ENCODE measurements around the gene ROR1.

Gene ROR1

DNA sequence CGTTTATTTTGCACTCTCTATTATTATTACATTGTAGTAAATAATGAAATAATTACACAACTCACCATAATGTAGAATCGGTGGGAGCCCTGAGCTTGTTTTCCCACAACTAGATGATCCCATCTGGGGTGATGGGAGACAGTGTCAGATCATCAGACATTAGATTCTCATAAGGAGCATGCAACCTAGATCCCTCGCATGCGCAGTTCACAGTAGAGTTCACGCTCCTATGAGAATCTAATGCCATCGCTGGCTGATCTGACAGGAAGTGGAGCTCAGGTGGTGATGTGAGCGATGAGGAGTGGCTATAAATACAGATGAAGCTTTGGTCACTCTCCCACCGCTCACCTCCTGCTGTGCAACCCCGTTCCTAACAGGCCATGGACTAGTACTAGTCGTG lies 112.1 kb downstream of the ROR1 start:
- DNase-seq (ENCODE audit: low read depth): no peak

DNA sequence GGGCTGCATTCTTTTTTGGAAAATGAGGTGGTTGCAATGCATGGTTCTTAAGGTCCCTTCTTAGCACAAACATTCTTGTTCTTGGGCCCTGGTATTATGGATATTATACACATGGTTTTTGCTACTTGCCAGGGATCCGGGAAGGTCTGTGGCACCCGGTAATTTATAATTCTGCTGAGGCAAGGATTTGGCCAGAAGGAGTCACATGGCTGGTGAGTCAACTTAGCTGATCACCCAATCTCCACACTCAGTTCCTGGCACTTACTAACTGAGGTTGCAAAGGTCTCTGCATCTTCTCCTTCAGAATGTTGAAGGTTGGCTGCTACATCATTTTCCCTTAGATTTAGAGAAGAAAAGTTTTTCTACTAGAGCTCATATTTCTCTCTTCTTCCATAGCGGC lies 112.5 kb downstream of the ROR1 start:
- DNase-seq (ENCODE audit: low read depth): no peak

DNA sequence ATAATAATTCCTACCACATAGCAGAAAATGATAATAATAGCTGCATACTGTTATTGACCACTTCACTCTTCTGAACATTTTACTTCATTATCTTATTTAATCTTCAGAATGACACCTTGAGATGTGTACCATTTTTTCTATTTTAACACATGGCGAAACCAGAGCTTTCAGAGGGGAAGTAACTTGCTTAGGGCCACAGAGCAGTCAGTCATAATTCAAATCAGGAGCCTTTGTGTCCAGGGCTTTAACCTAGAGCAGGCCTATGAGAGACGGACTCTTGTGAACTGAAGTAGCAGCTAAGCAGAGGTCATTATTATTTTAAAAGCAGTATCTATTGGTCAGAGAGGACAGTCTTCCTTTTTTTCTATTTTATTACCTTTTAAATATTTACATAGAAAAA lies 114.0 kb downstream of the ROR1 start:
- no peak for DNase-seq (ENCODE audit: low read depth)

GRCh38 chr1:63888984-63889383 lies 115.2 kb downstream of the ROR1 start:
- DNase-seq (ENCODE audit: low read depth): no peak

DNA sequence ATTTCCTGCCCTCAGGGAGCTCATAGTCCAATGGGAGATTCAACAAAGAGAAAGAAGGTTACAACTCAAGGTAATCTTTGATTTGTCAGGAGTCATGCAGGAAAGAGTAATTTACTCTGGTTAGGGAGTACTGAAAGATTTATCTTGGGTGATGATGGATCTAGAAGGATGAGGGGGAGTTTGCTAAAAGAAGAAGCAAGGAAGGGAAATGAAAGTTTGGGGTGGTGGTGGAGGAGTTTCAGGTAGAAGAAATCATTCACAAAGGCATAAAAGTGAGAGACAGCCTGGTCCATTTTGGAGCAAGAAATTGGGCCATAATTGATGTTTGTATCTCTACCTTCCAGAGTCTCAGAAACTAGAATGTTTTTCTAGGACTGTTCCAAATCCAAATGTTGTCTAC lies 116.7 kb downstream of the ROR1 start:
- DNase-seq (ENCODE audit: low read depth): no peak

- no peak for DNase-seq (ENCODE audit: low read depth)
These were observed 117.4 kb downstream of the ROR1 start for GRCh38 chr1:63891060-63891690.

DNA sequence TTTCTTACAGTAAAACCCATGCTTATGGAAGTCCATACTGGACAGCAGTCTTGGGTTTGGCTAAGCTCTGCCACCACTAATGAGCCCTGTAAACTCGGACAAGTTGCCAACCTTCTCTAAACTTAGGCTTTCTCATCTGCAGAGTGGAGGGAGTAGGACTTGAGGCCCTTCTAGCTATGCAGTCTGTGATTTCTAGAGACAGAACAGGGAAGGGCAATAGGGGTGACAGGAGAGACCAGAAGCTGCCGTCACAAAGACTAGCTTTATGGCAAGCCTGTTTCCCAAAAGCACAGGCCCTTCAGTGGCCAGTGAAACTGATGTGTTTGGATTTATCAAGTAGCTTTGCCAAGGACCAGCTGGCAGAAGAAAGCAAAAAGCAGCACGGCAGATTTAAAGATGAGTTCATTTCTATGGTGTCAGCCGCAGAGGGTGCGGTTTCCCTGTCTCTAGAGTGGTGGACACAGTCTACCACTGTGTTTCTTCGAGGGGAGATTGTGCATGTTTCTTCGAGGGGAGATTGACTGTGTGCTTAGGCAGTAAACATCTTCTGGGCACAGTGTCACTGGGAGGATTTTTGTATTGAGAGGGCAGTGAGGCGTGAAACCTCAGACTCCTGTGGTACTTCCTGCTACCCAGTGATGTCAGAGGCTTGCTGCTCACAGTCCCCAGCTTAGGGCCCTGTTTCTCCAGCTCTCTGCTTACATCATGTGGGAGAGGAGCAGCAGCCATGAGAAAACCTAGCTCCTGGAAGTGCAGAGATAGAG lies 119.0 kb downstream of the ROR1 start:
- DNase-seq (ENCODE audit: low read depth): no peak

DNA sequence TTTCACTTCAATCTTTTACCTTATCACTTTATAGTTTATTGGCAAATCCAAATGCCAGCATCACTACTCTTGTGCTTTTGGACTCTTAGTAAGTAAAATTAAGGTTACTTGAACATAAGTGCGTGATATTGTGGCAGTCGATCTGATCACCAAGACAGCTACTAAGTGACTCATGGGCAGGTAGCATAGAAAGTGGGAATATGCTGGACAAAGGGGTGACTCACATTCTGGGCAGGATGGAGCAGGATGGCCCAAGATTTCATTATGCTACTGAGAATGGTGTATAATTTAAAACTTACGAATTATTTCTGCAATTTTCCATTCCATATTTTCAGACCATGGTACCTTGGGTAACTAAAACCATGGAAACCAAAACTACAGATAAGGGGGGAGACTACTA lies 120.2 kb downstream of the ROR1 start:
- no peak for DNase-seq (ENCODE audit: low read depth)

DNA sequence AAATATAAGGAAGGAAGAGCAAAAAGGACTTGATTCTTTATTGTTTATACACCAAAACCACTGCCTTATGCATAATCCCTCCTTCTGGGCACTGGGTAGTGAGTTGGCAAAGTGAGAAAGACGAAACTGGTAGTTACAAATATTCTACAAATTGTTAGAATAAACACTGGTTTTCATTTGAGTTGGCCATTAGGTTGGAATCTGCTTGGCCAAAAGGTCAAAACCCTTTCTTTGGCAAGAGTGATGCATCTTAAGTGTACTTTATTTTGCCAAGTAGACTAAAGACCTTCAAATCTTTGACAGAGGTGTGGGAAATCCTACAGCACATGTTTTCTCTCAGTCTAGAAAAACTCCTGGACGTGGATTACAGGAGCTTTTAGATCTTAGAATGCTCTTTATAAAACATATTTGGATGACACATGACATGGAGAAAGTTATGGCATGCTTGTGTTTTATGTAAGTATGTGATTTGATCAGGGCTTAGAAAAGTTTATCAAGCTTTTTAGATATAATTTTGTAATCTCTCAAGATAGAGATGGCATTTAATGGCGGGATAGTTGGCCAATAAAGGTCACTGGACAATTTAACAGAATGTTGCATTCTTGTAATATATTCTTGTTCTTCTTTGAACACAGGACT lies 120.9 kb downstream of the ROR1 start:
- no peak for DNase-seq (ENCODE audit: low read depth)

- DNase-seq (ENCODE audit: low read depth): no peak
These were observed 122.9 kb downstream of the ROR1 start for GRCh38 chr1:63896755-63897154.

- no peak for DNase-seq (ENCODE audit: low read depth)
These were observed 124.8 kb downstream of the ROR1 start for GRCh38 chr1:63898428-63899196.

DNA sequence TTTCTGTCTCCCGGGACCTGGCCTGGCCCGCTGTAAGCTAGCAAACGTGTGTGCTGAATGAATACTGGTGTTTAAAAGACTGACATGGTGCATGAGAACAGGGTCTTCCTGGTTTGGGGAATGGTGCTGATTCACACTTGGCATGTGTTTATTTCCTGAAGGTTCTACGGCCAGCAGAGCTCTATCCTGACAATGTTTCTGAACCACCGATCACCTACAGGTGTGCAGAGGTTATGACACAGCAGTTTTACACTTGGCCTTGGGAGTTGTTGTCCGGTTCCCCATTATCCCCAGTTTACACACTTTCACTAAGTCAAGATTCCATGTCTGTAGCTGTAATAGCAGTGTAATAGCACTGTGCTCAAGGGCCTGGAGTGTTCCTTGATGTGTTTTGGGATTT lies 127.3 kb downstream of the ROR1 start:
- DNase-seq (ENCODE audit: low read depth): no peak

GRCh38 chr1:63902844-63903589 lies 129.2 kb downstream of the ROR1 start:
- no peak for DNase-seq (ENCODE audit: low read depth)

DNA sequence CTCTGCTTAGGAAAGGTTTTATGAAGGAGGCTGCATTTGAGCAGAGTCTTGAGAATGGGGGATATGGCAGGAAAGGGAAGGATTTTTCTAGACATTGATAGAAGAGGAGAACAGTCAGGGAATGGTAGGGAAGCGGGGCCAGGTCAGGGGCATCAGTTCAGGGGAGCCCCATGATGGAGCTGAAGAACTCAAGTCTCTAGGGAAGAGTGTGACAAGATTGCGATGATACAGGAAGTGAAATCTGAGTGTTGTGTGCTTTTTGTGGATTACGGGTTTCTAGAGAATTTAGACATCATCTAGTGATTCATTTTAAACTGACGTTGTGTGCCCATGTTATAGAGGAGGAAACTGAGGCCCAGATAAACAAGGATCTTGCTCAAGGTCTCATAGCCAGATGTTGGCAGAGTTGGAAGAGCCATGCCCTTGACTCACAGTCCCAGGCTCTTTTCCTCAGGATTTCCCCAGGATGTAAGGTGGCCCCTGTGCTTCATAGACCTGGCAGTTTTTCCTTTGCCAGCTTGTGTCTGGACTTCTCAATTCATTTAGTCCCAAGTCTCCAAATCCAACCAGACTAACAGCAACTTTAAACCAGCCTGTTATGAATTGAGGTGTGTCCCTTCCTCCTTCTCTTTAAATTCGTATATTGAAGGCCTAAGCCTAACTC lies 130.3 kb downstream of the ROR1 start:
- DNase-seq (ENCODE audit: low read depth): no peak

GRCh38 chr1:63904826-63905225 lies 131.0 kb downstream of the ROR1 start:
- no peak for DNase-seq (ENCODE audit: low read depth)

DNA sequence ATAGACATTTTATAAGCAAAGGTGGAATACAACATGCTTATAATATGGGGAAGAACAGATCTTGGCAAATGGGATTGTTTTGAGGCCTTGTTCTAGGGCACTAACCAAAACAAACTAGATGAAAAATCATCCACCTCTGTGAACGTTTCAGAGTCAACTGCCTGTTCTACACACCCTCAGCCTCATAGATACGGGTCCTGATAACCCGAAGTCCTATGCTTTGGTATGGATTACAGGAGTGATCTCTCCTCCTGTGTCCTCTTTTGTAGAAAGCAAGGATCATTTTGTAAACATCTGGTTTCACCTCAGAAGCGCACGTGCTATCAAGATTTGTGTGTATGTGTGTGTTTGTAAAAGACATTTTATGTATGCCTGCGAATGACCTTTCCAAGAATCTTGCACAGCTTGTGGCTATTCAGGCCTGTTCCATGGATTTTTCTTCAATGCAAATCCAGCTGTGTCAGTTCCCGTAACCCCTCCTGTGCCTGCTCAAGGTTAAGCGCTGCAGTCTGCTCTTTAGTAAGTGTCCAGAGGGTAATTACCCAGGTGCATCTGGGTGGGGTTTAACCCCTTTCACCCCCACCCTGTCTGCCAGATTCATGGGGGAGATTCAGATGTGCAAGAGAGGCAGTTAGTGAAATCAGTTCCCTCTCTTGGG lies 132.4 kb downstream of the ROR1 start:
- no peak for DNase-seq (ENCODE audit: low read depth)

DNA sequence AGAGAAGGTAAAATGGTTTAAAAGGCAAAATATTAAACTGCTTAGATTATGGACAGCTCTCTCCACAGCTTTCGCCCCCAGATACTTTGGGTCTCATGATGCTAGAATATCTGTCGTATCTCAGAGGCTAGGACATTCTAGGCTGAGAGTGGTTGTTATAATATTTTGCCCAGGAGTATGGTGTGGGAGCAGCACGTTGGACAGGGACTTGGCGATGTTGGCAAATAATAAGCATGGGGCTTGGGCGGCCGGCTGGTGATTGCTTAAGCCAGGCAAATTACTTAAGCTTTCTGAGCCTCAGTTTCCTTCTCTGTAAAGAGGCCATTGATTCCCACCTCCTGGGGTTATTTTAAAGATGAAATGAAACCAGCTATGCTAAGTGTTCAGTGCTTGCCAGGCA lies 133.2 kb downstream of the ROR1 start:
- DNase-seq (ENCODE audit: low read depth): no peak

GRCh38 chr1:63908016-63908415 lies 134.2 kb downstream of the ROR1 start:
- no peak for DNase-seq (ENCODE audit: low read depth)

DNA sequence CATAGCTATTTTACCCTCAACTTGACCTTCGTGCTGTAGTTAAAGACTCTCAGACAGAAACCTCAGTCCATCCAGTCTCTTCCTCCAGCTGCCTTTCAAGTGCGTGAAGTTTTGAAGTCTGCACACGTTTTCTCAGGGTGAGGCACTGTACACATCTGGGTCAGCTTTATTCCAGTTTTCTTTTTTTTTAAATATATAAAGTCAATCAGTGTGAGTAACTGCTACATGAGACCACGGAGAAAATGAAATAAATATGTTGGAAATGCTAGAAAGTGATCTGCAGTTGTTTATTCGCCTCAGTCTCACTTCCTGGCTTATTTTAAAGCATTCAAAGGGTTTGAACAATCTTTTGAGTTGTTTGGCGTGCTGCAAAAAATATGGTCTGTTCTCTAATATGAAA lies 135.7 kb downstream of the ROR1 start:
- no peak for DNase-seq (ENCODE audit: low read depth)

DNA sequence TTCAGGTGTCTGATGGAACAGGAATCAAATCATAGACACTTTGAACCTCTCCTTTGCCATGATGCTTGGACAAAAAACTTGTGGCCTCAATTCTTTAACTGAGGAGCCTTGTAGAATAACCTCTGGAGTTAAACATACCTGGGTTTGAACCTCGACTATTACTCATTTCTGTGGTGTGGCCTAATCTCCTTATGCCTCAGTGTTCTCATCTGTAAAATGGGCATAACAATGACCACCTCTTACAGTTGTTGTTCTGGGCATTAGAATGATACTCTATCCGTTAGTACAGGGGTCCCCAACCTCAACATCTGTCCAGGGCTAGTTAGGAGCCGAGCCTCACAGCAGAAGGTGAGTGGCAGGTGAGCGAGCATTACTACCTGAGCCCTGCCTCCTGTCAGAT lies 137.2 kb downstream of the ROR1 start:
- DNase-seq (ENCODE audit: low read depth): no peak

DNA sequence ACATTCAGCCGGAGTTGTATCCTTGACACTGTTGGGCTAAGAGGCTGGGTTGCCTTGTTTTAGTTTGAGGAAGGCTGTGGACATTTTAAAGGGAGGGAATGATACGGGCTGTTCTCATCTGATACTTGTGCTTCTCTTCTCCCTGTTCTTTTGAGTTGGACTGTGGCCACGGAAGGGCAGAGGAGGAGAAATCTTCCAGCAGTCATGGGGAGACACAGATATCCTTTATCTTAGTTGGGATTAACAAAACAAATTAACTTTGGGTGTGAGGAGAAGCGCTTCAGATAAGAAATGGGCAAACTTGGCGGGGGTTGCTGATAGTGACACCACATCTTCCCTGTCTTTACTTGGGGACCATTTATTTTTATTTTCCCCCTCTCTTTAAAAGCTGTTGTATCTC lies 138.8 kb downstream of the ROR1 start:
- DNase-seq (ENCODE audit: low read depth): no peak
